ENCODE data around the gene PAIP2. TPM values are rescaled to one million over a fixed set of nuclear protein-coding genes. Genes with fewer than 3 reads are reported as not detected.

PAIP2 gene
- total RNA-seq, 3 donors from 2014 or later: 42.1 to 85.1 (median 44.5) TPM

DNA sequence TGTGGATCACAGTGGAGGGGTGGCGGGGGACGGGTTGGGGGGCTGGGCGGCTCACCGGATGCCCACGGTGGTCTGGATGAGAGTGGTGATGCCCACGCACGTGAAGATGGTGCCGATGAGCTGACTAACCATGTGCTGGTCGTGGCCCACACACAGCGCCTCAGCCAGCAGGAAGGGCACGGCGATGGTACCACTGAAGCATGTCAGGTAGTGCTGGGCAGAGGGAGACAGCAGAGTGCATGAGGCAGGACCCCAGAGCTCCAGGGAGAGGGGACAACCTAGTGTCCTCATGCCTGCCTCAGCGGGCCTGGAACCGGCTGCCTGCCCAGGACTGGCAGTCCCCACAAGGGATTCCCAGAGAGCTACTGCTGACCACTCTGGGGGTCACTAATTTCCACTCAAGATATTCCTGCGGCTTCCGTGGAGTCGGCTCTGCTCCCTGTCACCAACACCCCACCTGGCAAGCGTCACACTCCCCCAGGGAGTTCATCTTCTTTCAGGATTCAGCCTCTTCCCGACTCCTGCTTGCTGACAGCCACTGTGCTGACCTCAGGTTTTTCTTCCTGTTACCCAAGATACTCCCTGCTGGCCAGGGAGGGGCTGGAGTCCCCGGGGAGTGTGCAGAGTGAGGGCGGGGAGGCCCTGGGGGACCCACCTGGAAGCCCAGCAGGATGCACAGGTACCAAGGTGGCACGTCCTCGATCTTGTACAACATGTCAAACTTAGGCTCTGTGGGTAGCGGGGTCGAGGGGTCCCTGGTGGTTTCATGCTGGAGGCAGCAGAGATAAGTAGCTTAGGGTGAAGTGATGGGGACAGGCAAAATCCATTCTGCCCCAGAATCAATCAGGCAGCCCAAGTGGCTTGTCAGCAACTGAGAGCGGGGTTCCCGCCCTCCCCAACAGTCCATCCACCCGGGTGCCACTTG lies 40.4 kb downstream of the PAIP2 start:
- Histone ChIP-seq H3K4me1 (ENCODE audit: low read depth) (peaks cover 36% of the 10 kb centered on the region), H3K4me3 (no peak overlapping the region), H3K36me3 (ENCODE audit: low read depth) (no peaks in the 10 kb centered on the region), H3K9me3 (no peaks in the 10 kb centered on the region)
- DNase-seq: peak; percentile 40 to 56 (median 55)
- intact Hi-C loops (cut with DNase I, micrococcal nuclease): no loop called here
- peak; percentile 31 for ATAC-seq
- TF ChIP-seq, protein P1, sequence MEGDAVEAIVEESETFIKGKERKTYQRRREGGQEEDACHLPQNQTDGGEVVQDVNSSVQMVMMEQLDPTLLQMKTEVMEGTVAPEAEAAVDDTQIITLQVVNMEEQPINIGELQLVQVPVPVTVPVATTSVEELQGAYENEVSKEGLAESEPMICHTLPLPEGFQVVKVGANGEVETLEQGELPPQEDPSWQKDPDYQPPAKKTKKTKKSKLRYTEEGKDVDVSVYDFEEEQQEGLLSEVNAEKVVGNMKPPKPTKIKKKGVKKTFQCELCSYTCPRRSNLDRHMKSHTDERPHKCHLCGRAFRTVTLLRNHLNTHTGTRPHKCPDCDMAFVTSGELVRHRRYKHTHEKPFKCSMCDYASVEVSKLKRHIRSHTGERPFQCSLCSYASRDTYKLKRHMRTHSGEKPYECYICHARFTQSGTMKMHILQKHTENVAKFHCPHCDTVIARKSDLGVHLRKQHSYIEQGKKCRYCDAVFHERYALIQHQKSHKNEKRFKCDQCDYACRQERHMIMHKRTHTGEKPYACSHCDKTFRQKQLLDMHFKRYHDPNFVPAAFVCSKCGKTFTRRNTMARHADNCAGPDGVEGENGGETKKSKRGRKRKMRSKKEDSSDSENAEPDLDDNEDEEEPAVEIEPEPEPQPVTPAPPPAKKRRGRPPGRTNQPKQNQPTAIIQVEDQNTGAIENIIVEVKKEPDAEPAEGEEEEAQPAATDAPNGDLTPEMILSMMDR (IDR thresholded peaks at IDR 0.05): no peak

DNA sequence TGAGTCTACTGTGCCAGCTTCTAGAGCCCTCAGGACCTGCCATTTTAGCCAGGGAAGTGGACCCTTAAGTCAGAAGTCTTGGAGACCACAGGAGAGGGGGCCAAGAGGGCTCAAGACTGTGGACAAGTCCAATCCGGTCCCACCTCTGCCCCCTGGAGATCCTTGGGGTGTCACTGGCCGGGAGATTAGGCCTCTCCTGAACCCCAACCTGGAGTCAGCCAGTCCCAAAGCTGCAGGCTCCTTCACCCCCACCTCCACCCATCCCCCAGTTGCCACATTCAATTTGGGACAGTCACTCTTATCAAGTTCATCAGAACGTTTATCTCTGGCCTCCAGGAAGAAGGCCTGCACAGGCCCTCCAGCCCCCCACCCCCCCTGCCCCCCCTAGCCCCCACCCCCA lies 41.2 kb downstream of the PAIP2 start:
- intact Hi-C loops (cut with DNase I, micrococcal nuclease): no loop called here
- DNase-seq: peak in 1 of 3 donors; percentile 52
- H3K36me3 ChIP-seq (ENCODE audit: low read depth): no peaks in the 10 kb centered on the region
- no peak overlapping the region for H3K4me3 ChIP-seq
- no peaks in the 10 kb centered on the region for H3K9me3 ChIP-seq
- no peak for ATAC-seq
- H3K4me1 ChIP-seq (ENCODE audit: low read depth): peaks cover 40% of the 10 kb centered on the region
- TF ChIP-seq, protein P1 (IDR thresholded peaks at IDR 0.05): no peak

DNA sequence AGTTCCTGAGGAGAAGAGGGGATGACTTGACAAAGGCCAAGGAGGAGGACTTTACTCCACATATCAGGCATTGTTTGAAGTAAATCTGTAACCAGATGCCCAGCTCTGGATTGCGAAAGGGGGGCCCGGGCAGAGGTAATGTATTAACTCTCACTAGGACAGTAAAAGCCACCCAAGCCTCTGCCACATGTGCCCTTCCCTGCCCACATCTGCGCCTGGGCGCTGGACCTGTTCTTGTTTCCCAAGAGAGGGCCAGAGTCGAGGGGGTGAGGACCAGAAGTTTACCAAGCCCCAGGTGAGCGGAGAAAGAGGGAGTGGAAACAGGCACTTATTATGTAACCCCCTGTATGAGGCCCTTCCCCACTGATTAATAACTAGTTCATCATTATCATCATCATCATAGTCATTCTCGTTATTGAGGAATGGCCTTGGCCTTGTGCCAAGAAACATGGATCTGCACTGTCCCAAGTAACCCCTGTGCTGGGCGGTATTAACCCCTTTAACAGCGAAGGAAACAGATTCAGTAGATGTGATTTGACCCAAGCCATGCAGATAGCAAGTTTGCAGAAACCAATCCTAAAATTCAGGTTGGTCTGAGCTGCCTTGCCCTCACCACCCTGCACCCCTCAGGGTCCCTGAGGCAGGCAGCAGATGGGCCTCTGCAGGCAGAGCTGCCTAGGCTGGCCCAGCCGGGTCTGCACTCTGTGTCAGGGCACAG lies 41.8 kb downstream of the PAIP2 start, which contains the start of gene SLC23A1:
TSS of gene SLC23A1 (minus strand) at position 23 of the 718 bp plus-strand sequence. CDS start 44 bp downstream, outside the sequence.
- ATAC-seq (peak; percentile 72), DNase-seq (peak; percentile 78 to 83 (median 79))
- no peaks in the 10 kb centered on the region for H3K36me3 ChIP-seq (ENCODE audit: low read depth)
- peaks cover 44% of the 10 kb centered on the region for H3K4me1 ChIP-seq (ENCODE audit: low read depth)
- H3K4me3 ChIP-seq: no peak within 1 kb of the TSS
- intact Hi-C loops (cut with DNase I, micrococcal nuclease): no loop called here
- no peaks in the 10 kb centered on the region for H3K9me3 ChIP-seq
- TF ChIP-seq, protein P1 (IDR thresholded peaks at IDR 0.05): no peak

DNA sequence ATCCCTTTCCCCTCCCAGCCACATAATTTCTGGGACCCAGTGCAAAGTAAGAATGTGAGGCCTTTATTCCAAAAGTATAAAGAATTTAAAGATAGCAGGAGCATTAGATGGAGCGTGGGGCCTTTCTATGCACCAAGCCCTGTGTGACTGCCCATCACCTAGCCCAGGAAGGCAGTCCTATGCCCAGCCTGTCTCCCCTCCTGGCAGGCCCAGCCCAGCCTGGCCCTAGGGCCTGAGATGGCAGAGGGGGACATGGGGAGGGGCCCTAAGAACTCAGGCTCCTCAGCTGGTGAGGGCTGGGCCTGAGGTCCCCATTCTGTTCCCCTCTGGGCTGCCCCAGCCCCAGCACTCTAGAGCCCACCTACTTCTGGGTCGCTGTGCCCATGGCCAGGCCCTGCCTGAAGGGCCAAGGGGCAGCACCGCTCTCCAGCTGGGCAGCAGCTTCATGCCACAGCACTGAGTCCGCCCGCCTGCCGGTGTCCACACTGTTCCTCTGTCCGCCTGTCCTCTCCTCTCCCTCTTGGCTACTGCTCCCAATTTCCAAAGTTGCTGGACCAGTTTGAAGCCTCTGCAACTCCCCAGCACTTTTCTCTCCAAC lies 42.4 kb downstream of the PAIP2 start:
- DNase-seq: peak in 1 of 3 donors; percentile 66
- Histone ChIP-seq H3K9me3 (no peaks in the 10 kb centered on the region), H3K4me3 (no peak overlapping the region), H3K36me3 (ENCODE audit: low read depth) (no peaks in the 10 kb centered on the region), H3K4me1 (ENCODE audit: low read depth) (peaks cover 50% of the 10 kb centered on the region)
- intact Hi-C loops (cut with DNase I, micrococcal nuclease): no loop called here
- TF ChIP-seq, protein P1 (IDR thresholded peaks at IDR 0.05): no peak
- no peak for ATAC-seq

DNA sequence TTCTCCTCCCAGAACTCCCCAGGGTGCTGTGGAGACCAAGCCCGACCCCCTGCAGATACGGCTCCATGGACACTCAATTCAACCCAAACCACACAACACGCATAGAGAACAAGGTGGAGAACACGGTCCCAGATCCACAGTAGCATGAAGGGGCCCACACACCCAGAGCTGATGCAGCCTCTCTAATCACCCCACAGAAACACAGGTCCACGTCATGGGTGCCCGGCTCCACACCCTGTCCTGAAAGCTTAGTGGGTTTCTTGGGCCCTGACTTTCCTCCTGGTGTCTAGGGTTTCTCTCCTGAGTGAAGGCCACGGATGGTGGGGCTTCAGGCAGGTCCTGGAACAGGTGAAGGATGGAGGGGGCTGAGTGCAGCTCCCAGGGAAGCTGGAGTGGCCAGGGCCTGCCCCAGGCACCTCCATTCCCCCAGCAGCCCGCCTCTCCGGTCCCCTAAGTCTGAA lies 43.0 kb downstream of the PAIP2 start:
- DNase-seq (no peak), ATAC-seq (no peak)
- H3K36me3 ChIP-seq (ENCODE audit: low read depth): no peaks in the 10 kb centered on the region
- no peak overlapping the region for H3K4me3 ChIP-seq
- H3K9me3 ChIP-seq: no peaks in the 10 kb centered on the region
- TF ChIP-seq, protein P1 (IDR thresholded peaks at IDR 0.05): no peak
- intact Hi-C loops (cut with DNase I, micrococcal nuclease): no loop called here
- H3K4me1 ChIP-seq (ENCODE audit: low read depth): peaks cover 53% of the 10 kb centered on the region
